ENCODE measurements around the gene ADAMTS7.
"Not testable (repeated sequence)": the region's sequence is repeated elsewhere in the genome, so short reads cannot be mapped to it uniquely, and the experiment has no call there.

The ADAMTS7 gene

GRCh38 chr15:78800806-78801205 is 10.5 kb downstream of the ADAMTS7 start:
- H3K4me3 ChIP-seq (ENCODE audit: low read depth, low read length), result no peak overlapping the region
- no peak for TF ChIP-seq CTCF (IDR thresholded peaks at IDR 0.05; ENCODE audit: low read depth, low read length)

GRCh38 chr15:78800189-78800588 is 11.1 kb downstream of the ADAMTS7 start:
- H3K4me3 ChIP-seq (ENCODE audit: low read depth, low read length), result no peak overlapping the region
- TF ChIP-seq CTCF (IDR thresholded peaks at IDR 0.05; ENCODE audit: low read depth, low read length), result no peak

- not testable (repeated sequence) for H3K4me3 ChIP-seq (ENCODE audit: low read depth, low read length)
These were observed 12.2 kb downstream of the ADAMTS7 start for GRCh38 chr15:78799102-78799501.

GRCh38 chr15:78798355-78798754 is 12.9 kb downstream of the ADAMTS7 start:
- not testable (repeated sequence) for H3K4me3 ChIP-seq (ENCODE audit: low read depth, low read length)

- no peak for TF ChIP-seq CTCF (IDR thresholded peaks at IDR 0.05; ENCODE audit: low read depth, low read length)
- H3K4me3 ChIP-seq (ENCODE audit: low read depth, low read length), result no peak overlapping the region
These were observed 13.3 kb downstream of the ADAMTS7 start for GRCh38 chr15:78797951-78798350.

- TF ChIP-seq CTCF (IDR thresholded peaks at IDR 0.05; ENCODE audit: low read depth, low read length), result no peak
- no peak overlapping the region for H3K4me3 ChIP-seq (ENCODE audit: low read depth, low read length)
These were observed 14.8 kb downstream of the ADAMTS7 start for GRCh38 chr15:78796510-78796909.

GRCh38 chr15:78795043-78795442 is 16.2 kb downstream of the ADAMTS7 start:
- TF ChIP-seq CTCF (IDR thresholded peaks at IDR 0.05; ENCODE audit: low read depth, low read length), result no peak
- no peak overlapping the region for H3K4me3 ChIP-seq (ENCODE audit: low read depth, low read length)

GRCh38 chr15:78794446-78794845 is 16.8 kb downstream of the ADAMTS7 start:
- not testable (repeated sequence) for H3K4me3 ChIP-seq (ENCODE audit: low read depth, low read length)

- no peak overlapping the region for H3K4me3 ChIP-seq (ENCODE audit: low read depth, low read length)
- TF ChIP-seq CTCF (IDR thresholded peaks at IDR 0.05; ENCODE audit: low read depth, low read length), result no peak
These were observed 19.9 kb downstream of the ADAMTS7 start for GRCh38 chr15:78791357-78791756.
